GM12872 (cell line): ENCODE measurements around the gene CLEC16A.

Source experiments
- CTCF ChIP-seq: IDR thresholded peaks from 3 replicates; pipeline ENCODE4 v1.5.1; 2011; ENCODE audit warnings: low read depth, mild to moderate bottlenecking, low read length, moderate library complexity; ENCODE audit not compliant: insufficient read depth

The CLEC16A gene

DNA sequence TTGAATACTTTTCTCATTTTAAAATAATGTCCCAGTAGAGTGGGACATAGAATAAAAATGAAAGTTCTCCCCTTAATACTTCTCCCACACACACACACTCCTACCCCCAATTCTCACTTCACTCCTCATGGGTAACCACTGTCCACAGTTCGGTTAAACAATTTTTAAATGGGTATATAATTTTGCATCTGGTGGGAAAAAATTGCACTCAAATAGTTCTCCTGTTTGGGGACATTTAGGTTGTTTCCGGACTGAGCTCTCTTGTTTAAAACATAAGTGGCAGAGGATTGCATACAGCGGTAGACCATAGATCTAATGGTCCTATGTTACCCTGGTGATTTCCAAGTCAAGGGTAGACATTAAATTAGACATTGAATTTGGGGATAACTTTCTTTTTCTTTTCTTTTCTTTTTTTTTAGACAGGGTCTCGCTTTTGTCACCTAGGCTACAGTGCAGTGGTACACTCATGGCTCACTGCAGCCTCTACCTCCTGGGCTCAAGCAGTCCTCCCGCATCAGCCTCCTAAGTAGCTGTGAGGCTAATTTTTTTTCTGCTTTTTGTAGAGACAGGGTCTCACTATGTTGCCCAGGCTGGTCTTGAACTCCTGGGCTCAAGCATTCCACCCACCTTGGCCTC lies 173.3 kb downstream of the CLEC16A start:
- TF ChIP-seq CTCF: no peak

GRCh38 chr16:11118479-11118878 lies 174.1 kb downstream of the CLEC16A start:
- no peak for TF ChIP-seq CTCF

DNA sequence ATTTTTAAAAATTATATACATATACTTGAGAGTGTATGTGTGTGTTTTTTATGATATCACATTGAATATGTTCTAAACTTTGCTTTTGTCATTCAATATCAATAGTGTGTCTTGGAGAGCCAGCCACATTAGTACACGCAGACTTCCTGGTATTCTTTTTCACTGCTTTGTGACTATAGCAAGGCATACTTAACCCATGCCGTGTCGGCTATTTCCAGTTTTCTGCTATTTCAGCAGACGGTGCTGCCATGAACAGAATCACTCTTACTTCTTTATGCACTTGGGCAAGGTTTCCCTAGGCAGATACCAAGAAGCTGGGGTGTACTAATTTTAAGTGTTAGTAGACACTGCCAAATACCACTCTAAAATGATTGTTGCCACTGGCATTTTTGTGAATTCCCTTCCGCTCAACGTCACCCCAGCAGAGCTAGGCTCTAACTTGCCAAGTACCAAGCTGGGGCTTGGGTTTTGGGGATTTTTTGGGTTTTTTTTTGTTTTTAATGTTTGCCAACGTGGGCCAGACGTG lies 176.8 kb downstream of the CLEC16A start:
- TF ChIP-seq CTCF: no peak

DNA sequence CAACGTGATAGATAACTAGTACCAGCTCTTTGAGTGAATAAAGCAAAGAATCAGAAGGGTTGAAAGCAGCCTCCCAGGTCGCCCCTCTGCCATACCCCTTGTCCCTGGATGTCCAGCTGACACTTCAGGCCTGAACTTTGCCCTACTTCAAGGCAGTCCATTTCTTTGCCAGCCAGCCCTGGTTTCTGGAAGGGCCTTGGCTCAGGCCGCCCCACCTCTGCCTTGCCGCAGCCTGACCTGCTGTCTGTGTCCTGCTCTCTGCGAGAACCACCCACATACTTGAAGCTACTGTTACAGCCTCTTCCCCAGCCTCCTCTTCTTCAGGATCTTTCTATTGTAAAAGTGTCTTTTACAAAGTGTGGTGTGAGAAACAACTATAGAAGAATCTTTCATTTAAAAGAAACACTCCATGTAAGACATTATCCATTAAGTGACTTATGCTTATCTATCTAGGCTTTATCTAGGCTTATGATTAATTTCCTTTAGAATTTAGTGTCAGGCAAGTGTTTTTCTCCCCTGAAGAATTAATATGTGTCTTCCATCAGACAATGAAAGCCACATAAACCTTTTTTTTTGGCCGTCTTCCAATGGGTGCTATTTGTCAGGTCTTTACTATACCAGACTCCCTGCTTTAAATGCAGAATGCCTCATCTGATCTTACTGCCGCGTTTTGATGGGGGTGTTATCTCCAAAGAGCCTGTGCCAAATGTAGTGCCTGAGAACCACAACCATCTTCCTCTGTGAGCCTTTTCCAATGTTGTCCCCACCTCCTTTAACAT lies 177.7 kb downstream of the CLEC16A start:
- TF ChIP-seq CTCF: no peak

GRCh38 chr16:11123666-11124065 lies 179.3 kb downstream of the CLEC16A start:
- no peak for TF ChIP-seq CTCF

- no peak for TF ChIP-seq CTCF
Observed at GRCh38 chr16:11125936-11126335, 181.6 kb downstream of the CLEC16A start.

DNA sequence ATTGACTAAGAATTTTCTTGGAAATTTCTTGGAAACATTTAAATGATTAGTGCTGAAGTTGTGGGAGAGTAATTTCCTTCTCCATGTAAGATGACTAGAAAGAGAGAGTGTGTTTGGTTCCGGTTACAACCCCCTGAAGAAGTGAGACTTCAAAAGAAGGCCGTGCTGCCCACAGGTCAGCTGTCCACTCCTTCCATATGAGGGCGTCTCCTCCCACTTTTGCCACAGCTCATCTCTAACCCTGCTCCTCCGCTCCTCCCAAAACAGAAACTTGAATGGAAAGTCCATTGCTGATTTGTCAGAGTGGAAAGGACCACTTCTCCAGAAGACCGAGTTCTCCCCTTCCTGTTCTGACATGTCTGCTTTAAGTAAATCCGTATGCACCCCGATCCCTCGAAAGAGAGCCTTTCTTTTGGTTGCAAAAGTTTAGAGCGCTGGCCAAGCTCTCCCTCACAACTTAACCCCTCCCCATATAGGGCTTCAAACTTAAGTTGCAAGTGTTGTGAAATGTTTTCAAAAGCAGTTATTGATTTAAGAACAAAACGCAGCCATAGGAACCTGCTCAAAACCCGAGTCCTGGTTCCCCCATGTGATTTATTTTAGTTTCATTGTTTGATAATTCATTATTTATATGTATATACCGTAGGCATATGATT lies 182.2 kb downstream of the CLEC16A start:
- no peak for TF ChIP-seq CTCF
